Adrenal gland (tissue), 5 donors: Measurements from ENCODE around the gene TMEM151B.
"Not testable (repeated sequence)": the region's sequence is repeated elsewhere in the genome, so short reads cannot be mapped to it uniquely, and the experiment has no call there.

ENCODE experiments used
- CTCF ChIP-seq, 6 experiments: fragments of 450-650 bp in 4 of 6; fragments of 200-600 bp in 2 of 6; sonication (generic) in 1 of 6; IDR thresholded peaks; 1 replicate in 5 of 6; 2 replicates in 1 of 6; pipeline versions ENCODE4 v1.5.1 to v1.8.0; 2016 to 2021; ENCODE audit warnings: antibody characterized with exemption in 6 of 6, mild to moderate bottlenecking in 2 of 6, moderate library complexity in 1 of 6
- POLR2A ChIP-seq, 2 donors: fragments of 450-650 bp; IDR thresholded peaks; one replicate each; pipeline ENCODE4 v1.6.1; 2017; ENCODE audit warnings: antibody characterized with exemption in 2 of 2, mild to moderate bottlenecking in 2 of 2, moderate library complexity in 1 of 2
- donor health status: DM: no; HTN: no; CAD: no.

GRCh38 chr6:44328203-44328602, 58.0 kb downstream of the TMEM151B start:
- TF ChIP-seq CTCF, POLR2A (IDR thresholded peaks at IDR 0.05): not testable (repeated sequence)
